Measurements from ENCODE around the gene SLC39A11. TPM values are rescaled to one million over a fixed set of nuclear protein-coding genes. Genes with fewer than 3 reads are reported as not detected.

SLC39A11 gene
- total RNA-seq, 1 experiment from 2014 or later: 46.4 TPM

GRCh38 chr17:72927146-72927545 is 165.3 kb downstream of the SLC39A11 start:
- H3K4me1 ChIP-seq (ENCODE audit: control insufficient read depth in 1 of 2, insufficient read depth in 2 of 2, low read length in 2 of 2): peaks cover 0 to 10% of the 10 kb centered on the region in 2 experiments; a peak in 2 of 4 replicates
- no peaks in the 10 kb centered on the region for H3K9me2 ChIP-seq (ENCODE audit: insufficient read depth)
- intact Hi-C loops (cut with micrococcal nuclease): no loop called here
- H3K27me3 ChIP-seq (ENCODE audit: insufficient read depth, low read length): no peaks in the 10 kb centered on the region
- BruUV-seq (replicated peaks): no TSS peak
- no peaks in the 10 kb centered on the region for H4K20me1 ChIP-seq (ENCODE audit: insufficient read depth)
- ChIA-PET RAD21 (ENCODE audit: low non-redundant PET in 1 of 2, low total read pairs in 2 of 2, uncharacterized antibody in 2 of 2, unreplicated experiment in 2 of 2) (no interaction called here), CTCF (no interaction called here), POLR2A (no interaction called here)
- no peak overlapping the region for H3K9ac ChIP-seq (ENCODE audit: low read length)
- no peaks in the 10 kb centered on the region for H3K9me3 ChIP-seq (ENCODE audit: control insufficient read depth in 1 of 2, insufficient read depth in 1 of 2, low read depth in 1 of 2, low read length in 2 of 2)
- DNase-seq (ENCODE audit: low read depth, low spot score): no peak
- no peak overlapping the region for H2AFZ ChIP-seq (ENCODE audit: low read depth, low read length, poor library complexity, severe bottlenecking)
- no peak overlapping the region for H3K27ac ChIP-seq (ENCODE audit: low read depth, low read length)
- H3K36me3 ChIP-seq (ENCODE audit: control insufficient read depth in 1 of 2, insufficient read depth in 2 of 2, low read length in 2 of 2): no peaks in the 10 kb centered on the region
- no peaks in the 10 kb centered on the region for H3K79me2 ChIP-seq (ENCODE audit: insufficient read depth, low read length)
- H3K4me3 ChIP-seq (replicated peaks in 1 of 2; ENCODE audit: low read depth in 1 of 2, low read length in 2 of 2): no peak overlapping the region
- H3K4me2 ChIP-seq (ENCODE audit: low read length): 0 out of 2 replicates have a peak overlapping the region, but pooled peaks have one; percentile 4
- no peak for ATAC-seq
- TF ChIP-seq REST (IDR thresholded peaks at IDR 0.05; ENCODE audit: low read depth) (no peak), EGR1 (IDR thresholded peaks at IDR 0.05; ENCODE audit: low read depth) (no peak), CEBPB (IDR thresholded peaks at IDR 0.05; ENCODE audit: low read depth) (no peak), ZNF274 (IDR thresholded peaks at IDR 0.05; ENCODE audit: low read depth, low read length) (no peak), JUND (IDR thresholded peaks at IDR 0.05) (no peak), CBX3 (IDR thresholded peaks at IDR 0.05; ENCODE audit: low read depth) (no peak), CTCF (IDR thresholded peaks at IDR 0.05 in 2 of 3, conservative IDR thresholded peaks at IDR 0.05 in 1 of 3; ENCODE audit: borderline replicate concordance in 1 of 3, insufficient read depth in 1 of 3, low read depth in 2 of 3, low read length in 2 of 3) (no peak), MAX (IDR thresholded peaks at IDR 0.05) (no peak), ATF3 (IDR thresholded peaks at IDR 0.05) (no peak), SRF (IDR thresholded peaks at IDR 0.05; ENCODE audit: low read depth) (no peak), ZFX (IDR thresholded peaks at IDR 0.05) (no peak), SIN3A (IDR thresholded peaks at IDR 0.05; ENCODE audit: low read depth) (no peak), ELF1 (IDR thresholded peaks at IDR 0.05; ENCODE audit: borderline replicate concordance, low read depth) (no peak), POLR2A (IDR thresholded peaks at IDR 0.05; ENCODE audit: borderline replicate concordance, extremely low read depth, insufficient read depth, insufficient read length) (no peak)
